ENCODE measurements around the gene EPO.

- TF ChIP-seq EZH2 (IDR thresholded peaks at IDR 0.05; ENCODE audit: insufficient read depth, poor library complexity, severe bottlenecking) (no peak), EZH2phosphoT487 (IDR thresholded peaks at IDR 0.05; ENCODE audit: insufficient read depth, low read depth) (no peak)
Observed at GRCh38 chr7:100677308-100678267, 42.7 kb upstream of the EPO start.

Data from GM23248 (cell line).